GM12878 (cell line): ENCODE measurements around the gene SOSTDC1. TPM values are rescaled to one million over a fixed set of nuclear protein-coding genes. Genes with fewer than 3 reads are reported as not detected.

Experiments
- ATAC-seq: fragments of 200-7000 bp; cut with Tn5 transposase; 3 replicates; pipeline ENCODE4 v1.9.1; 2020; ENCODE audit warnings: mild to moderate bottlenecking, moderate library complexity
- BruUV-seq: library from RNA; stranded (reverse); fragments of 400-500 nt; replicated peaks from 2 replicates; lab custom pipeline; 2021; lab: Mats Ljungman, UMichigan
- CTCF ChIA-PET: fragments of 300-600 bp; sonication (Branson Sonifier 250); formaldehyde crosslinking; extraction: SDS; loops from one replicate; lab custom pipeline; 2021; ENCODE audit warnings: inconsistent platforms; lab: Yijun Ruan, JAX
- POLR2A ChIA-PET: fragments of 350-600 bp; formaldehyde crosslinking; extraction: SDS; loops from one replicate; lab custom pipeline; 2021; ENCODE audit warnings: inconsistent platforms; lab: Charles Lee
- RAD21 ChIA-PET: fragments of 300-600 bp; sonication (Branson Sonifier 250); formaldehyde crosslinking; loops from one replicate; lab custom pipeline; 2023; ENCODE audit warnings: antibody characterized with exemption; ENCODE audit not compliant: unreplicated experiment; lab: Charles Lee
- SMC1A ChIA-PET: fragments of 300-600 bp; sonication (Branson Sonifier 250); formaldehyde crosslinking; loops from one replicate; lab custom pipeline; 2023; ENCODE audit not compliant: unreplicated experiment, uncharacterized antibody; lab: Charles Lee
- DNase-seq: peaks from one replicate; pipeline ENCODE4 v3.0.0-alpha.2; 2011; ENCODE audit warnings: low read depth, low spot score
- FAIRE-seq: peaks from 3 replicates; lab custom pipeline; 2011; peaks lifted over from hg19 to GRCh38; lab: Jason Lieb, UNC
- H2AFZ ChIP-seq: 2 replicates; pipeline ENCODE4 v1.6.0; 2011; ENCODE audit warnings: low read depth, low read length, control low read depth; ENCODE audit not compliant: control insufficient read depth
- H3K27ac ChIP-seq: 2 replicates; pipeline ENCODE4 v1.5.1; 2011; ENCODE audit warnings: control low read depth; ENCODE audit not compliant: control insufficient read depth, insufficient read depth
- H3K27me3 ChIP-seq, 2 experiments: replicated peaks in 1 of 2; 2 replicates each; pipeline versions ENCODE4 v1.6.0 to v1.6.1; 2011; ENCODE audit warnings: low read length in 1 of 2; ENCODE audit not compliant: control insufficient read depth in 2 of 2, insufficient read depth in 2 of 2
- H3K36me3 ChIP-seq, 2 experiments: 2 replicates each; pipeline ENCODE4 v1.5.1; 2011; ENCODE audit warnings: low read length in 1 of 2; ENCODE audit not compliant: control insufficient read depth in 2 of 2, insufficient read depth in 2 of 2
- H3K4me1 ChIP-seq: 2 replicates; pipeline ENCODE4 v1.6.1; 2011; ENCODE audit warnings: mild to moderate bottlenecking, low read length, moderate library complexity, mixed read lengths; ENCODE audit not compliant: control insufficient read depth, insufficient read depth
- H3K4me2 ChIP-seq: 2 replicates; pipeline ENCODE4 v1.6.0; 2011; ENCODE audit warnings: control low read depth; ENCODE audit not compliant: control insufficient read depth, insufficient read depth
- H3K4me3 ChIP-seq: fragments of 200-600 bp; sonication (generic); 2 replicates; pipeline ENCODE4 v1.5.1; 2016
- H3K79me2 ChIP-seq: 2 replicates; pipeline ENCODE4 v1.6.0; 2011; ENCODE audit warnings: low read length; ENCODE audit not compliant: control insufficient read depth, insufficient read depth
- H3K9ac ChIP-seq: 2 replicates; pipeline ENCODE4 v1.8.0; 2011; ENCODE audit warnings: low read length, control low read depth, mixed read lengths; ENCODE audit not compliant: control insufficient read depth, insufficient read depth
- H3K9me3 ChIP-seq: replicated peaks from 3 replicates; pipeline ENCODE4 v1.5.1; 2011; ENCODE audit warnings: mild to moderate bottlenecking, low read length; ENCODE audit not compliant: control insufficient read depth, insufficient read depth
- H4K20me1 ChIP-seq: 2 replicates; pipeline ENCODE4 v1.6.0; 2011; ENCODE audit not compliant: control insufficient read depth, insufficient read depth
- CEBPB ChIP-seq, 2 experiments: fragments of 150-350 bp in 1 of 2; IDR thresholded peaks; 2 replicates each; pipeline ENCODE4 v1.6.1; 2012 to 2014; ENCODE audit warnings: low read depth in 2 of 2, low read length in 2 of 2, borderline replicate concordance in 1 of 2, inconsistent platforms in 1 of 2
- E2F4 ChIP-seq: IDR thresholded peaks from 2 replicates; pipeline ENCODE4 v1.6.1; 2012; ENCODE audit warnings: low read depth, low read length, improper control_type of control experiment
- EED ChIP-seq: sonication (generic); IDR thresholded peaks from 2 replicates; pipeline ENCODE4 v1.6.1; 2016; ENCODE audit warnings: antibody characterized with exemption, low read depth
- IRF5 ChIP-seq: fragments of 450-650 bp; IDR thresholded peaks from 2 replicates; pipeline ENCODE4 v1.6.1; 2017; ENCODE audit warnings: borderline replicate concordance
- NFYA ChIP-seq: IDR thresholded peaks from 2 replicates; pipeline ENCODE4 v1.6.1; 2011; ENCODE audit warnings: low read depth, mild to moderate bottlenecking, low read length, improper control_type of control experiment, borderline replicate concordance
- NRF1 ChIP-seq: conservative IDR thresholded peaks from 2 replicates; pipeline ENCODE4 v1.6.1; 2011; ENCODE audit warnings: mild to moderate bottlenecking, low read depth, low read length, improper control_type of control experiment
- RAD21 ChIP-seq: IDR thresholded peaks from 2 replicates; pipeline ENCODE4 v1.6.1; 2011; ENCODE audit warnings: mild to moderate bottlenecking, low read depth, low read length, moderate library complexity; ENCODE audit not compliant: insufficient read depth
- RAD51 ChIP-seq: fragments of 450-650 bp; IDR thresholded peaks from 2 replicates; pipeline ENCODE4 v1.6.1; 2016; ENCODE audit warnings: moderate library complexity, mild to moderate bottlenecking, inconsistent platforms
- RELB ChIP-seq: fragments of 450-650 bp; IDR thresholded peaks from 2 replicates; pipeline ENCODE4 v1.6.1; 2017; ENCODE audit warnings: low read depth, mild to moderate bottlenecking, moderate library complexity
- SREBF1 ChIP-seq: IDR thresholded peaks from 2 replicates; pipeline ENCODE4 v1.6.1; 2012; ENCODE audit warnings: mild to moderate bottlenecking, low read length
- SUZ12 ChIP-seq: fragments of 200-600 bp; sonication (generic); IDR thresholded peaks from one replicate; pipeline ENCODE4 v1.6.1; 2018; ENCODE audit warnings: antibody characterized with exemption, mild to moderate bottlenecking; ENCODE audit not compliant: unreplicated experiment
- TCF7 ChIP-seq: IDR thresholded peaks from 2 replicates; pipeline ENCODE4 v1.6.1; 2014; ENCODE audit warnings: antibody characterized with exemption, borderline replicate concordance
- WRNIP1 ChIP-seq: IDR thresholded peaks from 2 replicates; pipeline ENCODE4 v1.6.1; 2011; ENCODE audit warnings: low read depth, low read length, improper control_type of control experiment, borderline replicate concordance
- ZNF384 ChIP-seq: IDR thresholded peaks from 2 replicates; pipeline ENCODE4 v1.6.1; 2012; ENCODE audit warnings: low read depth, mild to moderate bottlenecking, low read length, improper control_type of control experiment, borderline replicate concordance
- ZNF622 ChIP-seq: fragments of 450-650 bp; IDR thresholded peaks from 2 replicates; pipeline ENCODE4 v1.6.1; 2017; ENCODE audit warnings: mild to moderate bottlenecking, inconsistent platforms
- ZNF687 ChIP-seq: fragments of 450-650 bp; IDR thresholded peaks from 2 replicates; pipeline ENCODE4 v1.6.1; 2017; ENCODE audit warnings: mild to moderate bottlenecking, moderate library complexity
- WGBS: methylation state at CpG from one replicate; pipeline ENCODE4 v1.1.6; 2016; ENCODE audit warnings: low lambda C conversion rate; ENCODE audit not compliant: insufficient replicate concordance, insufficient coverage; ENCODE audit errors: missing lambda C conversion rate; 5-methylcytosine and 5-hydroxymethylcytosine counted together
- in situ Hi-C: fragments of 300-500 bp; cut with MboI; formaldehyde crosslinking; loops from 9 replicates; pipeline ENCODE4 v1.14.3; 2018; ENCODE audit warnings: mixed read lengths
- intact Hi-C: fragments of 100-400 bp; cut with micrococcal nuclease; formaldehyde crosslinking; loops from one replicate; pipeline ENCODE4 v1.14.2; 2022; ENCODE audit not compliant: unreplicated experiment
- polyA plus RNA-seq, 11 experiments: library from polyadenylated mRNA; depleted of rRNA in 4 of 11; unstranded in 6 of 11; stranded (reverse) in 5 of 11; fragments of >200 nt; fragmentation: Nextera tagmentation in 4 of 11; fragmentation: Illumina TruSeq in 1 of 11; extraction: Ambion mirVana in 4 of 11; extraction: Trizol in 1 of 11; gene quantifications; 1 replicate in 1 of 11; 2 replicates in 10 of 11; pipeline versions ENCODE4 v1.2.1 to v1.2.3, GENCODE V29; 2011 to 2016; ENCODE audit warnings: inconsistent platforms in 2 of 11, missing spikeins in 2 of 11, low read depth in 1 of 11
- total RNA-seq, 4 experiments: library from RNA; depleted of rRNA in 3 of 4; stranded (reverse); fragments of >200 nt in 3 of 4; fragmentation: Illumina TruSeq in 1 of 4; extraction: Trizol in 1 of 4; gene quantifications; 2 replicates each; pipeline versions ENCODE4 v1.2.1 to v1.2.3, GENCODE V29; 2013 to 2021

The SOSTDC1 gene
- total and polyA plus RNA-seq, 10 of the 15 experiments (the other 5 are each of a cell fraction or from before 2014, with no cell fraction given): not detected

GRCh38 chr7:16498122-16498521 is 32.6 kb upstream of the SOSTDC1 start:
- in situ Hi-C loops: no loop called here
- no peak for FAIRE-seq
- ChIA-PET SMC1A (interaction anchor here (0.9 kb wide), 1 partner anchor 15 kb away, joined by 3 read pairs; no protein-coding TSS in a partner anchor), POLR2A (no interaction called here), CTCF (interaction anchor here (0.6 to 0.7 kb wide), 2 partner anchors 61 to 87 kb away, joined by 3 to 4 read pairs; no protein-coding TSS in a partner anchor), RAD21 (no interaction called here)
- H3K27ac ChIP-seq: no peak overlapping the region
- no peak overlapping the region for H2AFZ ChIP-seq
- H3K36me3 ChIP-seq: no peaks in the 10 kb centered on the region
- no peak overlapping the region for H3K9ac ChIP-seq
- H3K79me2 ChIP-seq: no peaks in the 10 kb centered on the region
- H3K4me2 ChIP-seq: no peak overlapping the region
- 42% methylated on average over 2 of the region's 2 CpGs for WGBS
- H3K4me1 ChIP-seq: no peaks in the 10 kb centered on the region
- no peaks in the 10 kb centered on the region for H3K27me3 ChIP-seq
- H3K4me3 ChIP-seq: no peak overlapping the region
- no peaks in the 10 kb centered on the region for H3K9me3 ChIP-seq
- intact Hi-C loops: no loop called here
- DNase-seq: no peak
- H4K20me1 ChIP-seq: no peaks in the 10 kb centered on the region
- no TSS peak for BruUV-seq
- no peak for ATAC-seq
- TF ChIP-seq TCF7 (no peak), SUZ12 (no peak), WRNIP1 (no peak), NFYA (no peak), E2F4 (no peak), ZNF622 (no peak), CEBPB (IDR thresholded peaks at IDR 0.05; ENCODE audit: borderline replicate concordance in 1 of 2, low read depth in 2 of 2, low read length in 2 of 2) (no peak), RELB (no peak), ZNF687 (no peak), RAD51 (no peak), EED (no peak), ZNF384 (no peak), IRF5 (no peak), NRF1 (no peak), SREBF1 (no peak), RAD21 (no peak)
